Osteocyte (in vitro differentiated cells): ENCODE results near the gene TMEM201. TPM values are rescaled to one million over a fixed set of nuclear protein-coding genes. Genes with fewer than 3 reads are reported as not detected.

Source experiments
- DNase-seq: peaks from one replicate; pipeline ENCODE4 v3.0.0; 2021; ENCODE audit warnings: mixed read lengths; ENCODE audit not compliant: unreplicated experiment; ENCODE audit errors: extremely low spot score
- H3K27ac Mint-ChIP-seq: one replicate; pipeline ENCODE4 v1.8.0; 2021; ENCODE audit warnings: mild to moderate bottlenecking, mixed read lengths; ENCODE audit not compliant: unreplicated experiment
- H3K27me3 Mint-ChIP-seq: one replicate; pipeline ENCODE4 v1.8.0; 2021; ENCODE audit warnings: mixed read lengths; ENCODE audit not compliant: unreplicated experiment
- H3K36me3 Mint-ChIP-seq: one replicate; pipeline ENCODE4 v1.8.0; 2021; ENCODE audit warnings: mixed read lengths; ENCODE audit not compliant: unreplicated experiment
- H3K4me1 Mint-ChIP-seq: one replicate; pipeline ENCODE4 v1.8.0; 2021; ENCODE audit warnings: mixed read lengths; ENCODE audit not compliant: unreplicated experiment
- H3K4me3 Mint-ChIP-seq: one replicate; pipeline ENCODE4 v1.8.0; 2021; ENCODE audit warnings: mild to moderate bottlenecking, moderate library complexity, mixed read lengths; ENCODE audit not compliant: unreplicated experiment
- H3K9me3 Mint-ChIP-seq: one replicate; pipeline ENCODE4 v1.8.0; 2021; ENCODE audit warnings: mixed read lengths; ENCODE audit not compliant: unreplicated experiment
- total RNA-seq: library from RNA; stranded (reverse); gene quantifications from 2 replicates; pipeline ENCODE4 v1.2.1, GENCODE V29; 2021
- TF ChIP-seq, protein P1 (sequence below): fragments of 200-600 bp; sonication (generic); IDR thresholded peaks from 2 replicates; pipeline ENCODE4 v1.5.0; 2021; ENCODE audit warnings: antibody characterized with exemption, mild to moderate bottlenecking, moderate library complexity

The TMEM201 gene
- total RNA-seq, 1 donor from 2014 or later = 17.9 TPM

DNA sequence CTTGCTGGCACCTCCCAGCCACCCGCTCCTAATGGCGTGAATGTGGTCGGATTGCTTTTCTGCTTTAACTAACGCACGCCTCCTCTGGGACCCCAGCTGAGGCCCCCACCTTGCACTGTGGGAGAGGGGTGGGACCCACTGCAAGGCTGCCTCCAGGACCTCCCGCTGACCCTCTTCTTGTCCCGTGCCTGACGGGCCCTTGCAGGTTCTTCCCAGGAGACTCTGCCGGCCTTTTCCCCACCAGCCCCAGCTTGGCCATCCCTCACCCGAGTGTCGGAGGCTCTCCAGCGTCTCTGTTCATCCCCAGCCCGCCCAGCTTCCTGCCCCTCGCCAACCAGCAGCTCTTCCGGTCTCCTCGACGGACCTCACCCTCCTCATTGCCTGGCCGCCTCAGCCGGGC, 18.6 kb downstream of the TMEM201 start:
- Mint-ChIP-seq H3K4me1 (no peaks in the 10 kb centered on the region), H3K4me3 (no peak overlapping the region), H3K27me3 (no peaks in the 10 kb centered on the region), H3K36me3 (peaks cover 3% of the 10 kb centered on the region), H3K27ac (no peak overlapping the region), H3K9me3 (no peaks in the 10 kb centered on the region)
- TF ChIP-seq, protein P1, sequence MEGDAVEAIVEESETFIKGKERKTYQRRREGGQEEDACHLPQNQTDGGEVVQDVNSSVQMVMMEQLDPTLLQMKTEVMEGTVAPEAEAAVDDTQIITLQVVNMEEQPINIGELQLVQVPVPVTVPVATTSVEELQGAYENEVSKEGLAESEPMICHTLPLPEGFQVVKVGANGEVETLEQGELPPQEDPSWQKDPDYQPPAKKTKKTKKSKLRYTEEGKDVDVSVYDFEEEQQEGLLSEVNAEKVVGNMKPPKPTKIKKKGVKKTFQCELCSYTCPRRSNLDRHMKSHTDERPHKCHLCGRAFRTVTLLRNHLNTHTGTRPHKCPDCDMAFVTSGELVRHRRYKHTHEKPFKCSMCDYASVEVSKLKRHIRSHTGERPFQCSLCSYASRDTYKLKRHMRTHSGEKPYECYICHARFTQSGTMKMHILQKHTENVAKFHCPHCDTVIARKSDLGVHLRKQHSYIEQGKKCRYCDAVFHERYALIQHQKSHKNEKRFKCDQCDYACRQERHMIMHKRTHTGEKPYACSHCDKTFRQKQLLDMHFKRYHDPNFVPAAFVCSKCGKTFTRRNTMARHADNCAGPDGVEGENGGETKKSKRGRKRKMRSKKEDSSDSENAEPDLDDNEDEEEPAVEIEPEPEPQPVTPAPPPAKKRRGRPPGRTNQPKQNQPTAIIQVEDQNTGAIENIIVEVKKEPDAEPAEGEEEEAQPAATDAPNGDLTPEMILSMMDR = no peak
- DNase-seq = no peak

DNA sequence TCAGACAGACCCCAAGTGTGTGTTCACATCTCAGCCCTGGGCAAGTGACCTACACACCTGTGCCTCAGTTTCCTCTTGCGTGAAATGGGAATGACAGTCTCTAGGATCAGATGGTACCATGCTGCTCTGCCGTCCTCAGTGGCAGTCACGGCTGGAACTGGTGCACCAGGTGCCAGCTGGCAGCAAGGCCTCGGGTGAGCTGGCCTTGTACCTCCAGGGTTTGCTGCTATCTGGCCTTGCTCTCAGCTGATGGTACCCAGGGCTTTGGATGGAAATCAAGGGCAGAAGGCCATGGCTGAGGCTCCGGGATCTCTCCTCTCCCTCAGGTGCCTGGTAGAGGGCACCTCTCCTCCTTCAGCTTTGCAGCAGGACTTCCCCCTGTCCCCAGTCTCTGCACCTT, 21.3 kb downstream of the TMEM201 start:
- Mint-ChIP-seq H3K4me3 (no peak overlapping the region), H3K27ac (no peak overlapping the region), H3K36me3 (peaks cover 3% of the 10 kb centered on the region), H3K4me1 (no peaks in the 10 kb centered on the region), H3K27me3 (no peaks in the 10 kb centered on the region), H3K9me3 (no peaks in the 10 kb centered on the region)
- DNase-seq = no peak
- TF ChIP-seq, protein P1 = no peak

DNA sequence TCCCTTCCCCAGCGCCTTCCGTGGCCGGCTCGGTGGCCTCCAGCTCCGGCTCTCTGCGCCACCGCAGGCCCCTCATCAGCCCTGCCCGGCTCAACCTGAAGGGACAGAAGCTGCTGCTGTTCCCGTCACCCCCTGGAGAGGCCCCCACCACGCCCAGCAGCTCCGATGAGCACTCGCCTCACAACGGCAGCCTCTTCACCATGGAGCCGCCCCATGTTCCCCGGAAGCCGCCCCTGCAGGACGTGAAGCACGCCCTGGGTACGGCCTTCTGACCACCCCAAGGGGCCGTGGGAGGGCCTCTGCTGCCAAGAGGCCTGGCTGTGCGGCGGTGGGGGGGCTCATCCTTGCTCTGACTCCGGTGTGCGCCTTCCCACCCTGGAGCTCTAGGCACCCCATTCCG, 21.8 kb downstream of the TMEM201 start:
- no peak for DNase-seq
- H3K27me3 Mint-ChIP-seq = no peaks in the 10 kb centered on the region
- H3K4me3 Mint-ChIP-seq = no peak overlapping the region
- H3K27ac Mint-ChIP-seq = no peak overlapping the region
- TF ChIP-seq, protein P1 = no peak
- H3K9me3 Mint-ChIP-seq = no peaks in the 10 kb centered on the region
- H3K4me1 Mint-ChIP-seq = no peaks in the 10 kb centered on the region
- peaks cover 3% of the 10 kb centered on the region for H3K36me3 Mint-ChIP-seq

DNA sequence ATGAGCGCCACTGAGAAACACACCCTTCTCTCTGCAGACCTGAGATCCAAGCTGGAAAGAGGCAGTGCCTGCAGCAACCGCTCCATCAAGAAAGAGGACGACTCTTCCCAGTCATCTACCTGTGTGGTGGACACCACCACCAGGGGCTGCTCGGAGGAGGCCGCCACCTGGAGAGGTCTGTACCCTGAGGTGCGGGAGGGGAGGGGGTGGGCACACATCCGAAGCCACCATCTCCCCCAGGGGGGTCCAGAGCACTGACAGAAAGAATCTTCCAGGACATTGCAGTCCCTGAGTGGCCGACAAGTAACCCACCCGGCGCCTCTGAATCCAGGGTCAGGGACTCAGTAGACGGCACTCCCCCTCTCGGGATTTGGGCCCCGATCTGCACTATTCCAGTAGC, 23.0 kb downstream of the TMEM201 start:
- Mint-ChIP-seq H3K4me3 (no peak overlapping the region), H3K9me3 (no peaks in the 10 kb centered on the region), H3K4me1 (no peaks in the 10 kb centered on the region), H3K27ac (no peak overlapping the region), H3K36me3 (peaks cover 3% of the 10 kb centered on the region), H3K27me3 (no peaks in the 10 kb centered on the region)
- no peak for DNase-seq
- TF ChIP-seq, protein P1 = no peak

DNA sequence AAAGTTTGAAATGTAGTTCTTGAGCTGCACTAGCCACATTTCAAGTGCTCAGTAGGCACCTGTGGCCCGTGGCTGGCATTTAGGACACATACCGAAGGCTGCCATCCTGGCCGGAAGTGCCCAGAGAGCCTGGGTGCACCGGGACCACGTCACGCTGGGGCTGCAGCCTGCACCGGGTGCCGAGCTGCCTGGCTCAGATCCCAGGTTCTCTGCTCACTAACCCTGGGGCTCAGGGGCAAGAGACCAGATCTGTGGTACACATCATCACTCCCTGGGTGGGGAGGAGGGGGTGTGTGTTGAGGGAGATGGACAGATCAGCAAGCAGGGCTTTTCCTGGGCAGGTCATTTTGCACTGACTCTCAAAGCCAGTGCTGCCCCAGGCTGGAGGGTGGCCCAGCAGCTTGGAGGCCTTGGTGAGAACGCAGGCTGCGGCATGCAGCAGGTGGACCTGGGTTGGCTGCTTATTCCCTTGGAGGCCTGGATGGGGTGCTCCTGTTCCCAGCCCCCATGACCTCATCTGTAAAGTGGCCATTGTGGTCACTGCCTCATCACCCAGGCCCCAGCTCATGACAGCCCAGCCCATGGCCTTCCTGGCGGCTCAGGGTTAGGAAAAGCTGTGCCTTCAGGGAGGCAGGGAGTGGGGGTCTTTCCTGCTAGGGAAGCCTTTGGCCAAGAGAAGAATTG, 23.6 kb downstream of the TMEM201 start:
- Mint-ChIP-seq H3K4me3 (no peak overlapping the region), H3K36me3 (peaks cover 3% of the 10 kb centered on the region), H3K4me1 (no peaks in the 10 kb centered on the region), H3K27ac (no peak overlapping the region), H3K9me3 (no peaks in the 10 kb centered on the region), H3K27me3 (no peaks in the 10 kb centered on the region)
- no peak for DNase-seq
- TF ChIP-seq, protein P1 = no peak
